ENCODE results near the gene PARD3. TPM values are rescaled to one million over a fixed set of nuclear protein-coding genes. Genes with fewer than 3 reads are reported as not detected.

Gene PARD3
- total and polyA plus RNA-seq, 2 donors from 2014 or later: 21.1 to 47.5 TPM

- intact Hi-C loops (cut with DNase I): no loop called here
- no peaks in the 10 kb centered on the region for H3K27me3 ChIP-seq (ENCODE audit: control insufficient read depth, insufficient read depth, low read length)
- H3K4me3 ChIP-seq (ENCODE audit: low read length in 3 of 3): no peak overlapping the region
- no peaks in the 10 kb centered on the region for H3K9me3 ChIP-seq (ENCODE audit: control insufficient read depth in 2 of 3, insufficient read depth in 1 of 3, low read length in 3 of 3)
- no peak overlapping the region for H3K9ac ChIP-seq (ENCODE audit: low read length in 3 of 3)
- no peaks in the 10 kb centered on the region for H3K4me1 ChIP-seq (ENCODE audit: control insufficient read depth in 2 of 3, insufficient read depth in 2 of 3, low read depth in 1 of 3, low read length in 3 of 3)
- no peak for TF ChIP-seq CTCF (IDR thresholded peaks at IDR 0.05; ENCODE audit: borderline replicate concordance, extremely low read depth, insufficient read depth)
- peaks cover 0 to 8% (median 0%) of the 10 kb centered on the region in 3 donors for H3K36me3 ChIP-seq (ENCODE audit: control insufficient read depth in 2 of 3, insufficient read depth in 3 of 3, low read length in 3 of 3)
- H3K27ac ChIP-seq (ENCODE audit: low read depth in 2 of 2, low read length in 2 of 2): no peak overlapping the region
- no peak for FAIRE-seq
- DNase-seq: peak in 1 of 5 donors; percentile 46
Observed at GRCh38 chr10:34316154-34316553, 498.9 kb downstream of the PARD3 start.

GRCh38 chr10:34314457-34314856 lies 500.6 kb downstream of the PARD3 start:
- no peaks in the 10 kb centered on the region for H3K9me3 ChIP-seq (ENCODE audit: control insufficient read depth in 2 of 3, insufficient read depth in 1 of 3, low read length in 3 of 3)
- DNase-seq (no peak), FAIRE-seq (no peak)
- no peak overlapping the region for H3K27ac ChIP-seq (ENCODE audit: low read depth in 2 of 2, low read length in 2 of 2)
- TF ChIP-seq CTCF (IDR thresholded peaks at IDR 0.05; ENCODE audit: borderline replicate concordance, extremely low read depth, insufficient read depth): no peak
- H3K4me3 ChIP-seq (ENCODE audit: low read length in 3 of 3): no peak overlapping the region
- no peak overlapping the region for H3K9ac ChIP-seq (ENCODE audit: low read length in 3 of 3)
- H3K4me1 ChIP-seq (ENCODE audit: control insufficient read depth in 2 of 3, insufficient read depth in 2 of 3, low read depth in 1 of 3, low read length in 3 of 3): no peaks in the 10 kb centered on the region
- H3K27me3 ChIP-seq (ENCODE audit: control insufficient read depth, insufficient read depth, low read length): no peaks in the 10 kb centered on the region
- H3K36me3 ChIP-seq (ENCODE audit: control insufficient read depth in 2 of 3, insufficient read depth in 3 of 3, low read length in 3 of 3): peaks cover 0 to 12% (median 0%) of the 10 kb centered on the region in 3 donors
- intact Hi-C loops (cut with DNase I): no loop called here

- TF ChIP-seq CTCF (IDR thresholded peaks at IDR 0.05; ENCODE audit: borderline replicate concordance, extremely low read depth, insufficient read depth): no peak
- Histone ChIP-seq H3K27ac (ENCODE audit: low read depth in 2 of 2, low read length in 2 of 2) (no peak overlapping the region), H3K9ac (ENCODE audit: low read length in 3 of 3) (no peak overlapping the region), H3K36me3 (ENCODE audit: control insufficient read depth in 2 of 3, insufficient read depth in 3 of 3, low read length in 3 of 3) (peaks cover 0 to 12% (median 0%) of the 10 kb centered on the region in 3 donors), H3K4me3 (ENCODE audit: low read length in 3 of 3) (no peak overlapping the region), H3K9me3 (ENCODE audit: control insufficient read depth in 2 of 3, insufficient read depth in 1 of 3, low read length in 3 of 3) (no peaks in the 10 kb centered on the region), H3K4me1 (ENCODE audit: control insufficient read depth in 2 of 3, insufficient read depth in 2 of 3, low read depth in 1 of 3, low read length in 3 of 3) (no peaks in the 10 kb centered on the region), H3K27me3 (ENCODE audit: control insufficient read depth, insufficient read depth, low read length) (no peaks in the 10 kb centered on the region)
- DNase-seq (no peak), FAIRE-seq (no peak)
- intact Hi-C loops (cut with DNase I): no loop called here
Observed at GRCh38 chr10:34313888-34314287, 501.2 kb downstream of the PARD3 start.

GRCh38 chr10:34313353-34313752 lies 501.7 kb downstream of the PARD3 start:
- intact Hi-C loops (cut with DNase I): no loop called here
- no peak for FAIRE-seq
- Histone ChIP-seq H3K9ac (ENCODE audit: low read length in 3 of 3) (no peak overlapping the region), H3K9me3 (ENCODE audit: control insufficient read depth in 2 of 3, insufficient read depth in 1 of 3, low read length in 3 of 3) (no peaks in the 10 kb centered on the region), H3K27me3 (ENCODE audit: control insufficient read depth, insufficient read depth, low read length) (no peaks in the 10 kb centered on the region), H3K36me3 (ENCODE audit: control insufficient read depth in 2 of 3, insufficient read depth in 3 of 3, low read length in 3 of 3) (peaks cover 0 to 12% (median 0%) of the 10 kb centered on the region in 3 donors), H3K4me3 (ENCODE audit: low read length in 3 of 3) (no peak overlapping the region), H3K27ac (ENCODE audit: low read depth in 2 of 2, low read length in 2 of 2) (no peak overlapping the region), H3K4me1 (ENCODE audit: control insufficient read depth in 2 of 3, insufficient read depth in 2 of 3, low read depth in 1 of 3, low read length in 3 of 3) (no peaks in the 10 kb centered on the region)
- no peak for TF ChIP-seq CTCF (IDR thresholded peaks at IDR 0.05; ENCODE audit: borderline replicate concordance, extremely low read depth, insufficient read depth)
- DNase-seq: no peak

Measured in kidney (tissue), 14 donors.